Right cardiac atrium (tissue), 5 donors: ENCODE data around the gene KITLG. TPM values are rescaled to one million over a fixed set of nuclear protein-coding genes. Genes with fewer than 3 reads are reported as not detected.

Experiments
- ATAC-seq, 2 donors: fragments of 200-7000 bp; cut with Tn5 transposase; one replicate each; pipeline versions ENCODE4 v1.8.0 to v1.9.1; 2020; ENCODE audit warnings: moderate library complexity in 2 of 2, mild to moderate bottlenecking in 1 of 2
- DNase-seq, 3 donors: peaks; one replicate each; pipeline ENCODE4 v3.0.0-alpha.2; 2020
- H3K27ac ChIP-seq: one replicate; pipeline ENCODE4 v1.5.1; 2013; ENCODE audit warnings: mild to moderate bottlenecking, low read length, control low read depth, moderate library complexity
- H3K27me3 ChIP-seq: one replicate; pipeline ENCODE4 v1.6.1; 2013; ENCODE audit not compliant: control insufficient read depth, insufficient read depth
- H3K4me1 ChIP-seq: one replicate; pipeline ENCODE4 v1.6.1; 2013; ENCODE audit warnings: low read length; ENCODE audit not compliant: control insufficient read depth, insufficient read depth
- H3K4me3 ChIP-seq: one replicate; pipeline ENCODE4 v1.5.1; 2013; ENCODE audit warnings: low read length, control low read depth
- H3K9me3 ChIP-seq: one replicate; pipeline ENCODE4 v1.6.1; 2013; ENCODE audit warnings: low read length; ENCODE audit not compliant: control insufficient read depth
- WGBS: extraction: QIAGEN DNeasy Blood & Tissue Kit; methylation state at CpG from one replicate; pipeline ENCODE4 v1.1.7; 2013; 5-methylcytosine and 5-hydroxymethylcytosine counted together
- intact Hi-C, 4 donors: fragments of 100-400 bp; cut with DNase I; formaldehyde crosslinking; loops; one replicate each; pipeline versions ENCODE4 v1.11.0 to v1.14.0; 2022 to 2023
- polyA plus RNA-seq: library from polyadenylated mRNA; stranded (reverse); fragments of 200-250 nt; gene quantifications from one replicate; pipeline ENCODE4 v1.2.3, GENCODE V29; 2013
- total RNA-seq, 4 donors: library from RNA; stranded (reverse); fragmentation: NEBNext Ultra II Directional; extraction: Animal tissue kit (Norgen Biotek cat#: 25700); gene quantifications; one replicate each; pipeline ENCODE4 v1.2.1, GENCODE V29; 2021
- donor health status: healthy with polysubstance abuse.
- donor health status: DM: no; HTN: yes; CAD: no.
- donor health status: DM: no; HTN: no; CAD: no.
- donor health status: DM: no; HTN: yes; CAD: no; lungs with severe emphysema.
- donor health status: DM: yes; HTN: yes; CAD: no.

KITLG gene
- total and polyA plus RNA-seq, 5 donors: 3.3 to 8.0 (median 7.3) TPM

GRCh38 chr12:88448337-88448915, 131.8 kb downstream of the KITLG start:
- Histone ChIP-seq H3K27me3 (no peaks in the 10 kb centered on the region), H3K4me1 (no peaks in the 10 kb centered on the region), H3K9me3 (no peaks in the 10 kb centered on the region), H3K4me3 (no peak overlapping the region), H3K27ac (no peak overlapping the region)
- DNase-seq: no peak
- WGBS: 87% methylated on average over 5 of the region's 5 CpGs
- intact Hi-C loops: no loop called here
- no peak for ATAC-seq

- intact Hi-C loops: no loop called here
- no peak for ATAC-seq
- no peaks in the 10 kb centered on the region for H3K9me3 ChIP-seq
- H3K27ac ChIP-seq: no peak overlapping the region
- no peak for DNase-seq
- H3K27me3 ChIP-seq: no peaks in the 10 kb centered on the region
- no peaks in the 10 kb centered on the region for H3K4me1 ChIP-seq
- H3K4me3 ChIP-seq: no peak overlapping the region
These were observed 134.4 kb downstream of the KITLG start for GRCh38 chr12:88445705-88446394.

- intact Hi-C loops: no loop called here
- H3K9me3 ChIP-seq: no peaks in the 10 kb centered on the region
- ATAC-seq (no peak), DNase-seq (no peak)
- no peak overlapping the region for H3K4me3 ChIP-seq
- H3K4me1 ChIP-seq: no peaks in the 10 kb centered on the region
- 59% methylated on average over 1 of the region's 1 CpG for WGBS
- H3K27ac ChIP-seq: no peak overlapping the region
- H3K27me3 ChIP-seq: no peaks in the 10 kb centered on the region
These were observed 135.8 kb downstream of the KITLG start for GRCh38 chr12:88444481-88444880.
